Activated T-cell treated with anti-CD3 and anti-CD28 coated beads, Interleukin-2, amount 50 U/mL, for 48 hours (primary cell): ENCODE measurements around the gene CLASP1.
"Not testable (repeated sequence)": the region's sequence is repeated elsewhere in the genome, so short reads cannot be mapped to it uniquely, and the experiment has no call there.

Source experiments
- DNase-seq, 2 experiments: peaks; one replicate each; pipeline ENCODE4 v3.0.0-alpha.2; 2020

CLASP1 gene

DNA sequence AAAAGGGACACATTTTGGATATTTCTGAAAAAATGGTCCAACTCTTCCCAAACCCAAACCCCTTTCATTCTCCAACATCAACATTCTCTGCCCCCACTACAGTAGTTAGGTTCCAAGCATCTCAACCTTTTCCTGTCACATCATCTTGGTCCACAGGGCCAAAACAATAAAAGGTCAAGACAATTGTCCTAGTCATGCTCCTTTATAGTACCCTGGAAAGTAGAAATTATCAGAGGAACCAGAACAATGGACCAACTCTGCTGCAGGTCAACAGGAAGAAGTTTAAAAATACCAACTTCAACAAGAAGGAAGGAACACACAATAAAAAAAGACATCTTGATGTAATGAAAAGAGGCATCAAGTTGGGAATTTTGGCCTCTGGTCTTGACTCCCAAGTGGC lies 36.1 kb downstream of the CLASP1 start:
- DNase-seq: no peak

DNA sequence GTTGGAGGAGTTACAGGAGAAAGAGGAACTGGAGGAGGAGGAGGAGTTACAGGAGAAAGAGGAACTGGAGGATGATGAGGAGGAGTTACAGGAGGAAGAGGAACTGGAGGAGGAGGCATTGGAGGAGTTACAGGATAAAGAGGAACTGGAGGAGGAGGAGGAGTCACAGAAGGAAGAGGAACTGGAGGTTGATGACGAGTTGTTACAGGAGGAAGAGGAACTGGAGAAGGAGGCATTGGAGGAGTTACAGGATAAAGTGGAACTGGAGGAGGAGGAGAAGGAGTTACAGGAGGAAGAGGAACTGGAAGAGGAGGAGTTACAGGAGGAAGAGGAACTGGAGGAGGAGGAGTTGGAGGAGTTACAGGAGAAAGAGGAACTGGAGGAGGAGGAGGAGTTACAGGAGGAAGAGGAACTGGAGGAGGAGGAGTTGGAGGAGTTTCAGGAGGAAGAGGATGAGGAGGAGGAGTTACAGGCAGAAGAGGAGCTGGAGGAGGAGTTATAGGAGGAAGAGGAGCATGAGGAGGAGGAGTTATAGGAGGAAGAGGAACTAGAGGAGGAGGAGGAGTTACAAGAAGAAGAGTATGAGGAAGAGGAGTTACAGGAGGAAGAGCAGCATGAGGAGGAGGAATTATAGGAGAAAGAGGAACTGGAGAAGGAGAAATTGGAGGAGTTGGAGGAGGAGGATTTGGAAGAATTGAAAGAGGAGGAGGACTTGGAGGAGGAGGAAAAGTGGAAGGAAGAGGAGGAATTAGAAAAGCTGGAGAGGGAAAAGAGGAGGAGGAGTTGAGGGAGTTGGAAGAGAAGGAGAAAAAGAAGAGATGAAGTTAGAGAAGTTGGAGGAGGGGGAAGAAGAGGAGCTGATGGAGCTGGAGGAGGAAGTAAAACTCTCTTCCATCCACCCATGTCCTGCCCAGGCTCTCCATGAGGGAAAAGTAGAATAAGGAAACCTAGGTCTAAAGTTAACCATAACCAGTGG lies 37.2 kb downstream of the CLASP1 start:
- no peak for DNase-seq

DNA sequence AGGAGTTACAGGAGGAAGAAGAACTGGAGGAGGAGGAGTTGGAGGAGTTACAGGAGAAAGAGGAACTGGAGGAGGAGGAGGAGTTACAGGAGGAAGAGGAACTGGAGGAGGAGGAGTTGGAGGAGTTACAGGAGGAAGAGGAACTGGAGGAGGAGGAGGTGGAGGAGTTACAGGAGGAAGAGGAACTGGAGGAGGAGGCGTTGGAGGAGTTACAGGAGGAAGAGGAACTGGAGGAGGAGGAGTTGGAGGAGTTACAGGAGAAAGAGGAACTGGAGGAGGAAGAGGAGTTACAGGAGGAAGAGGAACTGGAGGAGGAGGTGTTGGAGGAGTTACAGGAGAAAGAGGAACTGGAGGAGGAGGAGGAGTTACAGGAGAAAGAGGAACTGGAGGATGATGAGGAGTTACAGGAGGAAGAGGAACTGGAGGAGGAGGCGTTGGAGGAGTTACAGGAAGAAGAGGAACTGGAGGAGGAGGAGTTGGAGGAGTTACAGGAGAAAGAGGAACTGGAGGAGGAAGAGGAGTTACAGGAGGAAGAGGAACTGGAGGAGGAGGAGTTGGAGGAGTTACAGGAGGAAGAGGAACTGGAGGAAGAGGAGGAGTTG lies 38.1 kb downstream of the CLASP1 start:
- DNase-seq: not testable (repeated sequence)

DNA sequence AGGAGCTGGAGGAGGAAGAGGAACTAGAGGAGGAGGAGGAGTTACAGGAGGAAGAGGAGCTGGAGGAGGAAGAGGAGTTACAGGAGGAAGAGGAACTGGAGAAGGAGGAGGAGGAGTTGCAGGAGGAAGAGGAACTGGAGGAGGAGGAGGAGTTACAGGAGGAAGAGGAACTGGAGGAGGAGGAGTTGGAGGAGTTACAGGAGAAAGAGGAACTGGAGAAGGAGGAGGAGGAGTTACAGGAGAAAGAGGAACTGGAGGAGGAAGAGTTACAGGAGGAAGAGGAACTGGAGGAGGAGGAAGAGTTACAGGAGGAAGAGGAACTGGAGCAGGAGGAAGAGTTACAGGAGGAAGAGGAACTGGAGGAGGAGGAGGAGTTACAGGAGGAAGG lies 38.8 kb downstream of the CLASP1 start:
- not testable (repeated sequence) for DNase-seq

DNA sequence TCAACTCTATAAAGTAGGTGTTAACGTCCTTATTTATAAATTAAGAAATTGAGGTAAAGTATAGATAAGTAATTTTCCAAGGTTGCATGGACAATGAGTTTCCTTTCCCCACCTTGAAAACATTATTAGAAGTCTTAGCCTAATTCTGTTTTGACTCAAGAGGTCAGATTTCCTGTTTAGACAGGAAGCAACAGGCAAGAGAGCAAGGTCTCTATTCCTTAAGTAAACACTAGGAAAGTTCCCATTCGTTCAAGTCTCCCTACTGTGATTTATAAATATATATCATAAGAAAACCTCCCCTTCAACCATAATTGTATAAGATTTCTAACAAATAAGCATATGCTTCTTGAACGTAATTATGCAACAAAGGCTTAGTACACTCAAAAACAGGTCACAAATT lies 40.3 kb downstream of the CLASP1 start:
- DNase-seq: no peak

DNA sequence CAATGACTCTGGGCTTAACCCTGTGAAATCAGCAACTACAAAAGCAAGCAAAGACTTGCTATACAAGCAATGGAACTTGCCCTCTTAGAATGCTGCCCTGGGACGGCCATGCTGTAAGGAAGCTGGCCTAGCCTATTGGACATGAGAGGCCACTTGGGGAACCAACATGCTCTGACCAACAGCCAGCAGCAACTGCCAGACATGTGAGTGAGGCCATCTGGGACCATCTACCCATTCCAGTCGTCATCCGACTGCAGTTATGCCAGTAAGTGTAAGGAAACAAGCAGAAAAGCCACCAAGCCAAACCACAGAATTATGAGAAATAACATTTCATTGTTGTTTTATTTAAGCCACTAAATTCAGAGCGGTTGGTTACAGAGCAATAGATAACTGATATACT lies 40.9 kb downstream of the CLASP1 start:
- no peak for DNase-seq

DNA sequence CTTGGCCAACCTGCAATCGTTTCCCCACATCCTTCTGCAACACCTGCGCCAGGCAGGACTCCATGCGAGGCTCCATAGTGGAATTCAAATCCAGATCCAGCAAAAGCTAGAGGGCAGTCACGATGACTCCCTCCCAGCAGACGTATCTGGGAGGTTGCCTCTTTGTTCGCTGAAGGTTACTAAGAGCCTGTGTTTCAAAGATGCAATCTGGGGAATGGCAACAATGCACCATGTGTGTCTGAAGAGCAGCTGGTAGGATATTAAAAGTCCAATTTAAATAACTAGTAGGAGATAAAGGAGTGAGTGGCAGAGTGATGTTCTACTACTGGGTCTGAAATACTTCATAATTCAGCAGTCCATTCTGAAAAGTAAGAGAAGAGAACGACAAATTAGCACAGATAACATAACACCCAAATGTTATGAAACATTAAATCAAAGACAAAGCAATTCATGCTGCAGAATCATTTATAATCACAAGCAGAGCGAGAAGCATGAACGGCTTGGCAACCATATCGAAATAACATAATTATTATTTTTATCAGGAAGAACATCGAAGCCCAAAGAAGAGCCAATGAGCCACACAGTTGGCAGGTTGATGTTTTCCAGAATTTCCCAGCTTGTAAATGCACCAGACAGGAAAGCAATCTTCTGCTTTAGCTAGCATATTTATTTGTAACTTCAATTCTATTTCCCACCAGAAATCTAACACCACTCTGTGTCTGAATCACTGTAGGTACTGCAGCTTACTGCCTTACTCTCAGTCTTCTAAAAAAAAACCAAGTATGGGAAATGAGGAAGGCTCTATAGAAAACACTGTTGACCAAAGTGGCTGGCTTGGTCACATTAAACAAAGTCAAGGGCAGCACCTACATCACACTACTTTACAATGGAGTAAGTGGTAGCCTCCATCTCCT lies 43.2 kb downstream of the CLASP1 start:
- no peak for DNase-seq

DNA sequence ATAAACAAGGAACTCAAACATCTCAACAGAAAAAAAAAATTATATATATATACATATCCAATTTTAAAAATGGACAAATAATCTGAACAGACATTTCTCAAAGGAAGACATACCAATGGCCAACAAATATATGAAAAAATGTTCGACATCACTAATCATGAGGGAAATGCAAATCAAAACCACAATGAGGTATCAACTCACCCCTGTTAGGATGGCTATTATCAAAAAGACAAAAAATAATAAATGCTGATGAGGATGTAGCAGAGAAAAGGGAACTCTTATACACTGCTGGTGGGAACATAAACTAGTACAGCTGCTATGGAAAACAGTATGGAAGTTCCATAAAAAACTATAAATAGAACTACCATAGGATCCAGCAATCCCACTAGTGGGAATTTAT lies 46.1 kb downstream of the CLASP1 start:
- no peak for DNase-seq

DNA sequence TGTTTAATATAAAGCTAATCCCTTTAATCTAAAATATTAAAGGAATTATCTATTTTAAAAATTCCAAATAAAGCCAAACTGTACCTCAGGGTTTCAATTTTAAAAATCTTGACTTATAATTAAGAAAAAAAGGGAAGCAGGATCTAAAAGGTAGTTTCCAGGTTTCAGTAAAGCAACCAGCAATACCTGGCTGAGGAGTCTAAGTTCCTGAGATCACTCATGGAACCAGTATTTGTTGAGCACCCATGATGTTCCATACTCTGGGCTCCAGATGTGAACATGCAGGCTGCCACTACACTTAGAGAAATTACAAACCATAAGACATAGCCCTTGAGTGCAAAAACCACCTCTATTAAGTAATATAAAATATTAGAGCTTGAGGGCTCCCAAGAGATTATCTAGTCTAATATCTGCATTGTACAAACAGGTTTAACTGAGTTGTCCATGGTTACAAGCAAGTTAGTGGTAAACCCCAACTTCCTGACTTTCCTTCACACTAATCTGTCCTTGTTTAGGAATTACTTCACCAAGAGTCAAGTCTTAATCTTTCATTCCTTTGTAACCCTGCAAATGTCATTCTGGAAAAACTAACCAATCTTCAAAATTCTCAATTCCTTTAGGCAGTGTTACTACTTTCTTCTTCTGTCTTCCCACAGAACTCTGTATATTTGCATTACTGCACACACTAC lies 49.2 kb downstream of the CLASP1 start:
- no peak for DNase-seq

DNA sequence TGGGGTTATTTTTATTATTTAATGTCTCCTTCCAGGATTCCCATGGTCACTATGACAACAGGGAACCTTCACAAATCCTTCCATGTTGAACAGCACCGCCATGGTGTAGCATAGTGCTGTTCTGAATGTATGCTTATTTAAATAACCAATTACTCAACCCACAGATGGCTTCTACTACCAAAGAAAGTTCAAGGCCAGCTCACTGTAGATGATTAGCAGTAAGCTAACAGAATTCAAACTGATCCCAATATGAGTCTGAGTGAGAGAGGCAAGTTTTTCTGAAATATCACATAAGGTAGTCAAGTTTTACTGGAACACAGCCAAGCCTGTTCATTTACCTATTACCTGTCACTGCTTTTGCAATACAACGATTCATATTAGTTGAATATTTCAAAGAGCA lies 51.2 kb downstream of the CLASP1 start:
- DNase-seq: no peak

DNA sequence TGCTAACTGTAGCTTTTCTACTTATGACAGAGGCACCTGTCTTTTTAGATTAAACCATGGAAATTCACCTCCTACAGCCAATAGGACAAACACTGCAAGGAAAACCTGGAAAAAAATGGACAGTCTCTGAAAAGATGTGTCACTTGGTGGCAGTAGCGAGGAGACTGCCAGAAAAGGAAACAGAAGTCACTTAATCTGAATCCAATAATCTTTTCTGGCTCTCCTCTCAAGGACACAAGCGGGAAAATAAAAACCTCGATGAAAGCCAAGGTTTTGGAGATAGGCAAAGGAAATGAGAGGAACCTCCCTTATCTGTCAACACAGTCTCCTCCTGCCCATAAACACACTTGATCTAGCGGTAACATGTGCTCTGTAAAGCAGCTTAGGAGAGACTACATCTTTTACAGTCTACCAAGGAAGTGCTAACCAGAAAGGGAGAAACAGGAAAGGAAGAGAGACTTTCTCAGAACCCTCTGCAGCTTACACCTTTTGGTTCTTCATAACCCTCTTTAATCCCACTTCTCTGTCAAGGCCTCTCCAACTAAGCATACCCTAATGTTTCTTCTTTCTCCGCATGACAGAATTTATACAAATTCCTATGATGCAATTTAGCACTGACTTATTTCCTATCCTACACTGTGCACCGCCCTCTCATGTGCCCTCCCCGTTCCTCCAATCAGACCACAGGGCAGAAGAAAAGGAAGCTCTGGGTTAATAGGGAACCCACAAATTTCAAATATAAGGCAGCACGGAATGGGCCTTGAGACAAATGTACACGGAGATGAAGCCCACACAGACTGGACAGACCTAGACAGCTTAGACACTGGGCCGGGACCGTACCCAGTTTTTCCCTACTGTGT lies 52.8 kb downstream of the CLASP1 start:
- DNase-seq: no peak

DNA sequence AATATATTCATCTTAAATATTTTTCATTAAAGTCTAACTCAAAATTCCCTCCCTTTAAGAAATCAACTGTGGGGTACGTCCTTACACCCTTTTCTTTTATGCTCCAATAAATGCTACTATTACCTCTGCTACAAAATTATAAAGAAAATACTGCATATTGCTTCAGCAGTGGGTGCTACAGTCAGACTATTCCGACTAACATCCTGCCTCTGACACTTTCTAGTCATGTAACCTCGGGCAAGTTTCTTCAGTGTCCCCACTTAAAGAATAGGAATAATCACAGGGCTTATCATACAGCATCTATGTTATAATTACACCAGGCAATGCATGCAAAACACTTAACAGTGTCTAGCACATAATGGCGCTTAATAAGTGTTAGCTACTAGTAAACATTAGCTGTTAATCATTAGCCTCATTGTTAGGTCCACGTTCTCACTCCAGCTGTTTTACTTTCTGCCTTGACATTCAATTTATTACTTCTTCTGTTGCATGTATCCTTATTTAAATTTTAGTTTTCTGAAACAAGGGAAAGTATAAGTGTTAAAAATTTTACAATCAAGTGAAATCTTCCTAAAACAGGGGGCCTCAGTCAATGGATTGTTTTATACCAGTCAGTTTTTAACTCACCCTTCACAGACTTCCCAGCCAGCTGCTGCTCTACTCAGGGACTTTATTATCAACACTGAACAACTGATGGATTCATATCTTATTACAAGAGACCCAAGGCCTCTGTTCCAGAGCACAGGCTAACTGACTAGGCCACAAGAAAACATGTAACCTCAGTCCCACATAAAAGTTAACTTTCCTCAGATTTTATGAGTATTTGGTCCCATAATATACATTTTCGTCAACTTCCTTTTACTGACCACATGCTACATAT lies 54.0 kb downstream of the CLASP1 start:
- no peak for DNase-seq

DNA sequence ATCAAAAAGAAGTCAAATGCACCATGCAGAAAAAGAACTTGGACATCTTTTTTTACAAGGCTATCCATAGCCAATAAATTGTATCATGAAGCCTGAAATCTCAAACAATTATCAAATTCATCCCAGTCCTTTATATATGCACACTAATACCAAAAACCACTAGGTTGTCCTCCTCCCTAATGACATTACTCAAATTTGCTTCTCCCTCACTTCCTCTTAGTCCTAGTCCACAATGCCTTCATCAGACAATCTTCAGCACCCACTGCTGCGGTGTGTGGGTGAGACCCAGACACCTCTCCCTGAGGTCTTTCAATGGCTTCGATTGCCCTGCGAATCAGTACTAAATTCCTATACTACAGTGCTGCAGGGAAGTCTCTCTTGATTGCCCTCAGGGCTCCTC lies 58.1 kb downstream of the CLASP1 start:
- no peak for DNase-seq

DNA sequence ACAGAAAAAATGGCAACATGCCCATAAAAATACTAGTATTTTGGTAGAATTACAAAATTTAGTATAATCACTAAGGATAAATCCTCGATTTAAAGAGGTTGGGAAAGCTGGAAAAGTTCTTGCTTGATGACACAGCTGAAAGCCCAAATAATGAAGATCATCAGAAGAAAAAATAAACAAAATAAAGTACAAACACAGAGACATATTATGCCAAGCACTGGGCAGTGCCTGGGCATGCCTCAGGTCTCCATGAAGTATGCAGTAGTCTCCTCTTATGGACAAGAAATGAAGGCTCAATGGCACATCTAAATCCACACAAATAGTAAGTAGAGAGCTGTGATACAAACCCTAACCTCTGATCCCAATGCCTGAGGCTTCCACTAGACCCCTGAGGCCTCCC lies 60.9 kb downstream of the CLASP1 start:
- no peak for DNase-seq

DNA sequence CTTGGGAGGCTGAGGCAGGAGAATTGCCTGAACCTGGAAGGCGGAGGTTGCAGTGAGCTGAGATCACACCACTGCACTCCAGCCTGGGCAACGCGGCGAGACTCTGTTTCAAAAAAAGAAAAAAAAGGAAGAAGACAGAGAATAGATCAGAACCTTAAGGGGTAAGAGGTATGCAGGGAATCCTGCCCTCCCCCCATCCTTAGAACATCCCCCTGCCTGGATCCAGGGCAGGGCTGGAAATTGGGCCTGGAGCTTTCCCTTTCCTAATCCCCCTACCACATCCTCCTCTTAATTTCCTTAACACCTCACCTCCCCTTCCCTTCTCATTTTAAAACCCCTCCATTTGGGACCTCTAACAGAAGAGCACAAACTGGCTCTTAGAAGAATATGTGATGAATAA lies 62.1 kb downstream of the CLASP1 start:
- no peak for DNase-seq

DNA sequence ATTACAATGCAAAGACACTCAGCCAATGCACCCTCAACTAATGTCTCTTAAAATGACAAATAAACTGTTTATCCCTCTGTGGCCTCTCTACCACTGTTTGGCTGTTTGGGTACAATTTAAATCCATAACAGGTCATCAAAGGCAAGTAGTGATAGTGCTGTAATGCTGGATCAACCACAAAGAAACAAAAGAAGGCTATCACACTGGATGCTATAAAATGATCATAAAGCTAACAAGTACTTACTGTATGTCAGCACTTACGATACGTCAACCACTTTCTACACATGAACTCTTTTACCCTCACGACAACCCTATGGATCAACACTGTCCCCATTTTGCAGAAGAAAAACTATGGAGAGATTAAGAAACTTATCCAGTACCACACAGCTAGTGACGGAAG lies 64.5 kb downstream of the CLASP1 start:
- no peak for DNase-seq

DNA sequence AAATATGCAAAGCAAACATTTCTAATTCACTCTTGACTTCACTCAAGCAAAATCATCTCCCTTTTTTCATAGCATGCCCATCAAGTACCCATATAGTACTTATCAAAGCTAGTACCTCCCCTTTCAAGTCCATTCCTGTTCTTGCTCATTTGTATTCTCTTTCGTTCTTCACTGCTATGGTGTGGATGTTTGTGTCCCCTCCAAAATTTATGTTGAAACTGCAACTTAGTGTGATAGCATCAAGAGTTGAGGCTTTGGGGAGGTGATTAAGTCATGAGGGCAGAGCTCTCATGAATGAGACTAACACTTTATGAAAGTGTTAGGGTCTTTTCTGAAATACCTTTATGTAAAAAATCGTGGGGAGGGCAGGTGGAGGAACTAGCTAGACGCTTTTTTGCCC lies 65.7 kb downstream of the CLASP1 start:
- no peak for DNase-seq

DNA sequence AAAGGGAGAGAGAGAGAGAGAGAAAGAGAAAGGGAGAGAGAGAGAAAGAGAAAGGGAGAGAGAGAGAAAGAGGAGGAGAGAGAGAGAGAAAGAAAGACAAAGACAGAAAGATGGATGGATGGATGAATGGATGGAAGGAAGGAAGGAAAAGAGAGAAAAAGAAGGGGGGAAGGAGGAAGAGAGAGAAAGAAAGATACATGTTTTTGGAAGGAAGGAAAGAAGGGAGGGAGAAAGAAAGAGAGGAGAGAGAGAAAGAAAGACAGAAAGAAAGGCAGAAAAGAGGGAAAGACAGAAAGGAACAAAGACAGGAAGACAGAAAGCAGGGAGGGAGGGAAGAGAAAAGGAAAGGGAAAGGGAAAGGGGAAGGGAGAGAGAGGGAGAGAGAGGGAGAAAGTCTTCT lies 67.0 kb downstream of the CLASP1 start:
- no peak for DNase-seq

DNA sequence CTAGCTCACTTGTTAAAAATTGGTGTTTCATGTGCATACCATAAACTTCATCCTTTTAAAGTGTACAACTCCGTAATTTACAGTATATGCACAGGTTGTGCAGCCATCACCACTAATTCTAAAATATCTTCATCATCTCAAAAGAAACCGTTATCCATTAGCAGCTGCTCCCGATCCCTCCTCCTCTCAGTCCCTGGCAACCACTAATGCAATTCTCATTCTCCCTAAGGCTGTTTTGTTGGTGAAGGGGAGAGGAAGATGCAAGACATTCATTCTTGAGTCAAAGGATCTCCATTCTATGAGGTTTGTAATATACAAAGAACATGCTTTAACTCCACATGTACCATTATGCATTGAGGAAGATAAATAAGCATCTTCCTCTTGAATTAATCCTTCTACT lies 70.0 kb downstream of the CLASP1 start:
- no peak for DNase-seq

DNA sequence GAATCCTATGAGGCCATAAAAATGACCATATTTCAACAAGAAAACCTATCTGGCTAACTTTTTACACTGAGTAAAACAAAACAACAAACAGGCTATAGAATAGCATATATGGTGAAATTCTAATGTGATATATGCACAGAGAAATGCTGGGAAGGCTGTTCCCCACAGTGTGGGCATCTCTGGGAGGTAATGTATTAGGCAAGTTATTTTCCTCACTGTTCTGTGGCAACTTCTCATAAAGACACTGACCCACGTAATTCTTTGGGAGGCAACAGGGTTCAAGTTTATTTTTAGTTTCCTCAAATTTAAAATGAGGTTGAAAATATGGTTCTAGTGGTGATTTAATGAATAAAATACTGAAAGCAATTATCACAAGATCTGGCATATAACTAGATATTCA lies 71.9 kb downstream of the CLASP1 start:
- DNase-seq: no peak

DNA sequence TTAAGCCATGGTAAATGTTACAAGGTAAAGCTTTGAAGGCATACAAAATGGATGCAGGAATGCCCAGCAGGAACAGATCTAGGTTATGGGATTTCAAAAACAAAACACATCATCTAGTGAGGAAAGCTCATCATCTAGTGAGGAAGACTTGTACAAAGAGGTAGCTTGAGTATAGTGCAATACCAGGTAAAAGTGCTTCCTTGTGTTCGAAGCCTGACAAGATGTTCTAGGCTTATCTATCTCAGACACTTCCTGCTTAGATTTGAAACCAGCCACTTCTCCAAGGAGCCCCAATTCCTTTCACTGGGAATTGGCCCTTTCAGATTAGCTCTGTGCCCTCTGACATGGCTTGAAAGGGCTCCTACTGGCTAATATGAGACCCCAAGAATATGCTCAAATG lies 73.0 kb downstream of the CLASP1 start:
- DNase-seq: no peak
